Ovary (tissue), 9 donors: Measurements from ENCODE around the gene CIART. TPM values are rescaled to one million over a fixed set of nuclear protein-coding genes. Genes with fewer than 3 reads are reported as not detected.

ENCODE experiments used
- DNase-seq, 5 donors: peaks; one replicate each; pipeline ENCODE4 v3.0.0-alpha.2; 2019 to 2020
- H3K27ac ChIP-seq, 2 donors: fragments of 200-600 bp; one replicate each; pipeline versions ENCODE4 v1.5.1 to v1.8.0; 2019 to 2022
- H3K27me3 ChIP-seq: fragments of 200-600 bp; one replicate; pipeline ENCODE4 v1.8.0; 2022
- H3K36me3 ChIP-seq: fragments of 200-600 bp; sonication (generic); one replicate; pipeline ENCODE4 v1.5.1; 2019
- H3K4me1 ChIP-seq: one replicate; pipeline ENCODE4 v1.8.1; 2013; ENCODE audit warnings: mild to moderate bottlenecking, moderate library complexity; ENCODE audit not compliant: insufficient read depth
- H3K4me3 ChIP-seq: fragments of 200-600 bp; sonication (generic); one replicate; pipeline ENCODE4 v1.5.1; 2017
- H3K9me3 ChIP-seq, 2 donors: fragments of 200-600 bp in 1 of 2; sonication (generic) in 1 of 2; one replicate each; pipeline versions ENCODE4 v1.5.1 to v1.8.1; 2013 to 2019; ENCODE audit warnings: mild to moderate bottlenecking in 1 of 2, moderate library complexity in 1 of 2
- CTCF ChIP-seq, 3 donors: fragments of 450-650 bp in 2 of 3; fragments of 200-600 bp in 1 of 3; IDR thresholded peaks; one replicate each; pipeline versions ENCODE4 v1.5.1 to v1.8.0; 2016 to 2022; ENCODE audit warnings: antibody characterized with exemption in 3 of 3, mild to moderate bottlenecking in 1 of 3
- EP300 ChIP-seq: sonication (generic); formaldehyde crosslinking; IDR thresholded peaks from one replicate; pipeline ENCODE4 v1.6.1; 2017; ENCODE audit warnings: antibody characterized with exemption
- POLR2A ChIP-seq: fragments of 450-650 bp; IDR thresholded peaks from one replicate; pipeline ENCODE4 v1.6.1; 2017; ENCODE audit warnings: antibody characterized with exemption, mild to moderate bottlenecking, moderate library complexity
- WGBS, 3 donors: extraction: QIAGEN DNeasy Blood & Tissue Kit in 1 of 3; methylation state at CpG; one replicate each; pipeline versions ENCODE4 v1.1.5 to v1.1.7; 2013 to 2017; 5-methylcytosine and 5-hydroxymethylcytosine counted together
- intact Hi-C, 4 donors: fragments of 100-400 bp; cut with DNase I; formaldehyde crosslinking; loops; one replicate each; pipeline versions ENCODE4 v1.11.0 to v1.15.1; 2022 to 2023
- polyA plus RNA-seq, 2 donors: library from polyadenylated mRNA; stranded (reverse); fragments of 200-250 nt in 1 of 2; fragments of 350-450 nt in 1 of 2; fragmentation: Illumina TruSeq in 1 of 2; extraction: RNeasy Lipid Tissue Mini Kit (QIAGEN cat#74804) in 1 of 2; gene quantifications; one replicate each; pipeline ENCODE4 v1.2.3, GENCODE V29; 2013 to 2014
- total RNA-seq, 7 donors: library from RNA; depleted of rRNA in 2 of 7; stranded (reverse); fragments of >200 nt in 2 of 7; fragmentation: NEBNext Ultra II Directional in 3 of 7; extraction: Animal tissue kit (Norgen Biotek cat#: 25700) in 3 of 7; gene quantifications; one replicate each; pipeline versions ENCODE4 v1.1.0 to v1.2.4, GENCODE V29; 2016 to 2023
- donor health status: DM: no; HTN: no; CAD: no; lungs with moderate emphysema.
- donor health status: DM: no; HTN: no; CAD: no.
- donor health status: Bipolar disorder and iron deficiency.
- donor health status: DM: yes; HTN: yes; CAD: no.
- donor health status: DM: no; HTN: no; CAD: no.
- donor health status: DM: yes; HTN: yes; CAD: no.

CIART gene
- total and polyA plus RNA-seq, 9 donors, result 3.6 to 22.5 (median 10.8) TPM

DNA sequence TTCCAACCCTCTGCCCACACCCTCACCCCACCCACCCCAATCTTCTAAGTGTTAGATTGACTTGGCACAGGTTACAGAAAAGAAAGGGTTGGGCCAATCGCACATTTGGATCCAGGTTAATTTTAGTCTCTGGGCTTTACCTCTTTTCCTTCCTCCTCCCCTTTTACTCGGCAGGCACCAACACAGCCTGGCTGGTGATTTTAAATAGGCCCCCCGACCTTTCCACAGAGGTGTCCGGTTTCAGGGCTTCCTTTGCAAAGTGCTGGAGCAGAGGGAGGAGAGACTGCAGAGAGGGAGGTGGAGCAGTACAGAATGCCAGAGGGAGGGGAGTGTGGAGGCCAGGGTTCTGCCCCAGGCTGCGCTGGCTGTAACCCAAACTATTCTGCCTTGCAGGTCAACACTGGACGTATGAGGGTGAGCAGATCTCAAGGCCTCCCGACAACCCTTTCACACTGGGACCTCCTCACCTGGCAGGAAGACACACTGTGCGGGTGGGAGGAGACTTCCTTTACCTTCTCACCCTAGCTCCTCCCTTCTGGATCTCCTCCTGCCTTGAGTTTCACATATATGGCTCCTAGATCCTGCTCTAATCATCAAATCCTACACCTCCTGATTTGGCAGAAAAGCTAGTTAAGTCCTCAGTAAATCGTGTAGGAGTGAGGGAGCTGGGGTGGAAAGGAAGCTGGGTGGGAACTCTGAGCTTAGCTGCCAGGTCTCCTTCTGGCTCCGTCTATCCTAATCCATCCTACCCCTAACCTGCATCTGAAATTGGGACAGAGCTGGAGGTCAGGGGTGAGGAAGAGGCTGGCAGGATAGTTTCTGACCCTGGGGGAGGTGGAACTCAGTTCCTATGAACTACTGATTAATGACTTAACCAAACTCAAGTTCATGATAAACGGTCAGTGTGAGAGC is 22.3 kb upstream of the CIART start:
- no peak overlapping the region for H3K4me3 ChIP-seq
- 5 to 9% (median 6%) methylated on average over 11 of the region's 11 CpGs for WGBS, 3 donors
- intact Hi-C loops, result no loop called here
- no peaks in the 10 kb centered on the region for H3K36me3 ChIP-seq
- peak overlapping the region; percentile 50 to 72 for H3K27ac ChIP-seq
- no peaks in the 10 kb centered on the region for H3K27me3 ChIP-seq
- H3K9me3 ChIP-seq, result no peaks in the 10 kb centered on the region
- TF ChIP-seq POLR2A (no peak), CTCF (IDR thresholded peaks at IDR 0.05) (no peak), EP300 (no peak)
- H3K4me1 ChIP-seq, result peaks cover 4% of the 10 kb centered on the region
- DNase-seq, result peak; percentile 62 to 85 (median 77)

- H3K4me1 ChIP-seq, result peaks cover 4% of the 10 kb centered on the region
- no peak overlapping the region for H3K4me3 ChIP-seq
- no peaks in the 10 kb centered on the region for H3K27me3 ChIP-seq
- WGBS, 3 donors, result 78 to 85% (median 80%) methylated on average over 6 of the region's 6 CpGs
- no peak overlapping the region for H3K27ac ChIP-seq
- peak in 1 of 5 donors; percentile 39 for DNase-seq
- intact Hi-C loops, result no loop called here
- H3K36me3 ChIP-seq, result no peaks in the 10 kb centered on the region
- no peaks in the 10 kb centered on the region for H3K9me3 ChIP-seq
- TF ChIP-seq POLR2A (no peak), CTCF (IDR thresholded peaks at IDR 0.05) (no peak), EP300 (no peak)
These were observed 21.0 kb upstream of the CIART start for GRCh38 chr1:150261367-150261766.

- no peak for TF ChIP-seq CTCF (IDR thresholded peaks at IDR 0.05)
- no peak for TF ChIP-seq POLR2A
- no peak for TF ChIP-seq EP300
- Histone ChIP-seq H3K9me3 (no peaks in the 10 kb centered on the region), H3K36me3 (no peaks in the 10 kb centered on the region), H3K27ac (no peak overlapping the region), H3K27me3 (no peaks in the 10 kb centered on the region), H3K4me3 (no peak overlapping the region), H3K4me1 (peaks cover 7% of the 10 kb centered on the region)
- DNase-seq, result no peak
- intact Hi-C loops, result no loop called here
- whole genome bisulfite sequencing, 3 donors, result 52 to 71% (median 65%) methylated on average over 6 of the region's 6 CpGs
These were observed 19.7 kb upstream of the CIART start for GRCh38 chr1:150262388-150263320.

DNA sequence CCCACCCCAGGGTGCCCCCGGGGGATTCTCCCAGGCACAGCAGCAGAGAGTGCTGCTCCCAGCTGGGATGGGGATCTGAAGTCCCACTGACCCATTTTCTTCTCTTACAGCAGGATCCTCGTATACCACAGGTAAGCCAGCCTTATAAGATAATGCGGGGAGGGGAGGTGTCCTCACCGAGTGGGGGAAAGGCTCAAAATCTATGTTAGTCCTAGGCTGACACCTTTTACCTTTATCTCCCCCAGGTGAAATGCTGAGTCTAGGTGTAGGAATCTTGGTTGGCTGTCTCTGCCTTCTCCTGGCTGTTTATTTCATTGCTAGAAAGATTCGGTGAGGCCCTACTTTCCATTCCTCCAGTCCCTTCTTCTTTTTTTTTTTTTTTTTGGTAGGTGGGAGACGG is 18.8 kb upstream of the CIART start:
- H3K36me3 ChIP-seq, result no peaks in the 10 kb centered on the region
- TF ChIP-seq EP300, result no peak
- no peak for TF ChIP-seq POLR2A
- TF ChIP-seq CTCF (IDR thresholded peaks at IDR 0.05), result no peak
- peaks cover 9% of the 10 kb centered on the region for H3K4me1 ChIP-seq
- no peak overlapping the region for H3K27ac ChIP-seq
- no peaks in the 10 kb centered on the region for H3K27me3 ChIP-seq
- DNase-seq, result no peak
- H3K4me3 ChIP-seq, result no peak overlapping the region
- no peaks in the 10 kb centered on the region for H3K9me3 ChIP-seq
- 58 to 67% (median 64%) methylated on average over 6 of the region's 6 CpGs for WGBS, 3 donors
- intact Hi-C loops, result no loop called here
